Measurements from ENCODE around the gene CYP4V2.

DNA sequence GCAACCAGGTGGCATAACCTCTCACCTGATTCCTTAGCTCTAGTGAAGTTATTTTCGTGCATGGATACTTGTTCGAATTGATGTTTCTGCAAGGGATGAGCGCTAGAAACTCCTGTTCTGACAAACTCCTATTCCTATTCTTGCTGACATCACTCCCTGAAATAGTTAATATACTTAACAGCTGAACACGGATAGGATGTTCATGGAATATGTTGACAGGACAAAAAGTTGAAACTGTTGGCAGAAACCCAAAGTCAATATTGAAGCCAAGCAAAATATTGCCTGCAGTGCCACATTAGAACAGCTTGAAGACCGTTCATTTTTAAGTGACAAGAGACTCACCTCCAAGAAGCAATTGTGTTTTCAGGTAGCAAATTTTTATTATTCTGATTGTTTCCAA lies 35.9 kb downstream of the CYP4V2 start, which contains the start of gene KLKB1:
- TF ChIP-seq, protein P1, sequence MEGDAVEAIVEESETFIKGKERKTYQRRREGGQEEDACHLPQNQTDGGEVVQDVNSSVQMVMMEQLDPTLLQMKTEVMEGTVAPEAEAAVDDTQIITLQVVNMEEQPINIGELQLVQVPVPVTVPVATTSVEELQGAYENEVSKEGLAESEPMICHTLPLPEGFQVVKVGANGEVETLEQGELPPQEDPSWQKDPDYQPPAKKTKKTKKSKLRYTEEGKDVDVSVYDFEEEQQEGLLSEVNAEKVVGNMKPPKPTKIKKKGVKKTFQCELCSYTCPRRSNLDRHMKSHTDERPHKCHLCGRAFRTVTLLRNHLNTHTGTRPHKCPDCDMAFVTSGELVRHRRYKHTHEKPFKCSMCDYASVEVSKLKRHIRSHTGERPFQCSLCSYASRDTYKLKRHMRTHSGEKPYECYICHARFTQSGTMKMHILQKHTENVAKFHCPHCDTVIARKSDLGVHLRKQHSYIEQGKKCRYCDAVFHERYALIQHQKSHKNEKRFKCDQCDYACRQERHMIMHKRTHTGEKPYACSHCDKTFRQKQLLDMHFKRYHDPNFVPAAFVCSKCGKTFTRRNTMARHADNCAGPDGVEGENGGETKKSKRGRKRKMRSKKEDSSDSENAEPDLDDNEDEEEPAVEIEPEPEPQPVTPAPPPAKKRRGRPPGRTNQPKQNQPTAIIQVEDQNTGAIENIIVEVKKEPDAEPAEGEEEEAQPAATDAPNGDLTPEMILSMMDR (IDR thresholded peaks at IDR 0.05): no peak
- TF ChIP-seq POLR2A (IDR thresholded peaks at IDR 0.05): no peak

All from heart left ventricle (tissue), 13 donors.